HepG2 (cell line): ENCODE results near the gene AMER3. TPM values are rescaled to one million over a fixed set of nuclear protein-coding genes. Genes with fewer than 3 reads are reported as not detected.
A peak's percentile ranks its signal among the peaks of the same experiment; 100 is the strongest.

Source experiments
- AHDC1 ChIP-seq: sonication (generic); formaldehyde crosslinking; IDR thresholded peaks from 2 replicates; pipeline ENCODE4 v1.5.1; 2020; ENCODE audit warnings: mild to moderate bottlenecking, missing genetic modification reagents, borderline replicate concordance
- ASH2L ChIP-seq: fragments of 300-600, 200-600 bp; sonication (generic); IDR thresholded peaks from 2 replicates; pipeline ENCODE4 v1.7.0; 2017; ENCODE audit warnings: low read depth, mild to moderate bottlenecking, moderate library complexity, mixed read lengths, low read length; ENCODE audit not compliant: insufficient read length
- ATRX ChIP-seq: sonication (generic); formaldehyde crosslinking; IDR thresholded peaks from 2 replicates; pipeline ENCODE4 v1.4.0; 2020; ENCODE audit warnings: missing genetic modification reagents, borderline replicate concordance
- GRHL1 ChIP-seq: sonication (generic); formaldehyde crosslinking; conservative IDR thresholded peaks from 2 replicates; pipeline ENCODE4 v1.8.0; 2022; ENCODE audit warnings: missing genetic modification reagents
- HDAC1 ChIP-seq: sonication (generic); formaldehyde crosslinking; IDR thresholded peaks from 2 replicates; pipeline ENCODE4 v1.5.1; 2020; ENCODE audit warnings: mild to moderate bottlenecking, missing genetic modification reagents
- KLF12 ChIP-seq: sonication (generic); formaldehyde crosslinking; IDR thresholded peaks from 2 replicates; pipeline ENCODE4 v1.4.0; 2020; ENCODE audit warnings: missing genetic modification reagents, borderline replicate concordance
- MLLT10 ChIP-seq: sonication (generic); formaldehyde crosslinking; IDR thresholded peaks from 2 replicates; pipeline ENCODE4 v1.4.0; 2020; ENCODE audit warnings: missing genetic modification reagents
- MYC ChIP-seq: sonication (generic); formaldehyde crosslinking; IDR thresholded peaks from 2 replicates; pipeline ENCODE4 v1.9.0; 2021; ENCODE audit warnings: missing genetic modification reagents, borderline replicate concordance
- NKX3-1 ChIP-seq: sonication (generic); formaldehyde crosslinking; IDR thresholded peaks from 2 replicates; pipeline ENCODE4 v1.5.0; 2020; ENCODE audit warnings: missing genetic modification reagents
- SRSF4 ChIP-seq: fragments of 200-400 bp; formaldehyde crosslinking; IDR thresholded peaks from one replicate; pipeline ENCODE4 v1.6.1; 2018; ENCODE audit warnings: mild to moderate bottlenecking, low read depth, low read length, moderate library complexity; ENCODE audit not compliant: poor library complexity, severe bottlenecking
- TBX2 ChIP-seq: sonication (generic); formaldehyde crosslinking; IDR thresholded peaks from 2 replicates; pipeline ENCODE4 v1.5.0; 2020; ENCODE audit warnings: missing genetic modification reagents, mild to moderate bottlenecking, borderline replicate concordance
- TOPORS ChIP-seq: sonication (generic); formaldehyde crosslinking; IDR thresholded peaks from 2 replicates; pipeline ENCODE4 v1.8.0; 2023; ENCODE audit warnings: mild to moderate bottlenecking, missing genetic modification reagents
- ZNF230 ChIP-seq: sonication (generic); formaldehyde crosslinking; IDR thresholded peaks from 2 replicates; pipeline ENCODE4 v1.4.0; 2020; ENCODE audit warnings: mild to moderate bottlenecking, missing genetic modification reagents
- ZNF382 ChIP-seq: sonication (generic); formaldehyde crosslinking; IDR thresholded peaks from 2 replicates; pipeline ENCODE4 v1.5.0; 2020; ENCODE audit warnings: missing genetic modification reagents, mild to moderate bottlenecking, borderline replicate concordance
- ZNF431 ChIP-seq: sonication (generic); formaldehyde crosslinking; IDR thresholded peaks from 2 replicates; pipeline ENCODE4 v1.9.0; 2022; ENCODE audit warnings: missing genetic modification reagents, low read depth, mild to moderate bottlenecking, borderline replicate concordance
- ZNF446 ChIP-seq: sonication (generic); formaldehyde crosslinking; IDR thresholded peaks from 2 replicates; pipeline ENCODE4 v1.5.0; 2020; ENCODE audit warnings: mild to moderate bottlenecking, missing genetic modification reagents
- ZNF687 ChIP-seq: sonication (generic); formaldehyde crosslinking; IDR thresholded peaks from 2 replicates; pipeline ENCODE4 v1.5.1; 2020; ENCODE audit warnings: mild to moderate bottlenecking, missing genetic modification reagents, moderate library complexity
- polyA plus RNA-seq, 8 experiments: library from polyadenylated mRNA; depleted of rRNA in 3 of 8; stranded (reverse) in 7 of 8; unstranded in 1 of 8; fragments of >200 nt; fragmentation: Illumina TruSeq in 4 of 8; extraction: Trizol in 4 of 8; gene quantifications; 2 replicates each; pipeline versions ENCODE4 v1.2.1 to v1.2.3, GENCODE V29; 2011 to 2016; ENCODE audit warnings: low read depth in 4 of 8, missing spikeins in 1 of 8, mixed read lengths in 1 of 8; ENCODE audit not compliant: insufficient read depth in 1 of 8
- total RNA-seq, 5 experiments: library from RNA; depleted of rRNA; stranded (reverse); fragments of >200 nt; fragmentation: Illumina TruSeq; extraction: Trizol; gene quantifications; 2 replicates each; pipeline ENCODE4 v1.2.3, GENCODE V29; 2016; ENCODE audit warnings: low read depth in 1 of 5

AMER3 gene
- total and polyA plus RNA-seq, 2 of the 13 experiments (the other 11 are each of a cell fraction or from before 2014, with no cell fraction given) = not detected

- TF ChIP-seq ZNF687 (CRISPR knock-in tag) (peak; percentile 58), NKX3-1 (no peak), MYC (CRISPR knock-in tag) (peak; percentile 44; the same call in 1 of the 2 replicates), SRSF4 (no peak), MLLT10 (no peak), TBX2 (CRISPR knock-in tag) (peak; percentile 98), KLF12 (no peak), ATRX (CRISPR knock-in tag) (no peak), HDAC1 (peak; percentile 46; the same call in 1 of the 2 replicates), ZNF230 (CRISPR knock-in tag) (0 out of 2 replicates have a peak, but pooled peaks have one; percentile 36), ZNF446 (CRISPR knock-in tag) (no peak), AHDC1 (CRISPR knock-in tag) (no peak), ZNF382 (CRISPR knock-in tag) (no peak), GRHL1 (CRISPR knock-in tag) (no peak), TOPORS (no peak), ZNF431 (CRISPR knock-in tag) (no peak; the same call in 1 of the 2 replicates), ASH2L (no peak)
Measured at GRCh38 chr2:130744287-130745117, 10.8 kb upstream of the AMER3 start (continued).
